ENCODE data around the gene TMEM54. TPM values are rescaled to one million over a fixed set of nuclear protein-coding genes. Genes with fewer than 3 reads are reported as not detected.

Gene TMEM54
- total and polyA plus RNA-seq, 10 of the 15 experiments (the other 5 are each of a cell fraction or from before 2014, with no cell fraction given), result 0.07 to 0.94 (median 0.56) TPM; not detected in 1

- TF ChIP-seq TAF1 (IDR thresholded peaks at IDR 0.05; ENCODE audit: borderline replicate concordance, low read depth, low read length), result no peak
- no peak for TF ChIP-seq PKNOX1 (IDR thresholded peaks at IDR 0.05)
- TF ChIP-seq IRF3 (IDR thresholded peaks at IDR 0.05), result no peak
- no peak for TF ChIP-seq TBL1XR1 (IDR thresholded peaks at IDR 0.05; ENCODE audit: low read depth, low read length)
- no peak for TF ChIP-seq YBX1 (IDR thresholded peaks at IDR 0.05)
- no peak for TF ChIP-seq ATF7 (IDR thresholded peaks at IDR 0.05; ENCODE audit: low read depth)
- TF ChIP-seq RELB (IDR thresholded peaks at IDR 0.05; ENCODE audit: low read depth), result no peak
- no peak for TF ChIP-seq STAT1 (conservative IDR thresholded peaks at IDR 0.05)
- TF ChIP-seq MTA2 (IDR thresholded peaks at IDR 0.05; ENCODE audit: low read depth), result no peak
- TF ChIP-seq IKZF1 (conservative IDR thresholded peaks at IDR 0.05), result no peak
Observed at GRCh38 chr1:32859915-32860314, 41.3 kb downstream of the TMEM54 start (continued).

- CTCF ChIA-PET, result interaction anchor here (1.5 to 6.5 kb wide), 3 partner anchors 14 to 86 kb away, joined by 3 to 37 read pairs (median 22); no protein-coding TSS in a partner anchor
- POLR2A ChIA-PET, result no interaction called here
- in situ Hi-C loops (cut with MboI), result no loop called here
- Histone ChIP-seq H3K4me1 (ENCODE audit: control insufficient read depth, insufficient read depth, low read length) (no peaks in the 10 kb centered on the region), H3K9me3 (replicated peaks; ENCODE audit: control insufficient read depth, insufficient read depth, low read length) (no peaks in the 10 kb centered on the region), H3K27me3 (replicated peaks in 1 of 2; ENCODE audit: control insufficient read depth in 2 of 2, insufficient read depth in 2 of 2, low read length in 1 of 2) (no peaks in the 10 kb centered on the region), H3K4me2 (ENCODE audit: control insufficient read depth, insufficient read depth) (no peak overlapping the region), H3K27ac (ENCODE audit: control insufficient read depth, insufficient read depth) (no peak overlapping the region), H4K20me1 (ENCODE audit: control insufficient read depth, insufficient read depth) (no peaks in the 10 kb centered on the region), H3K9ac (ENCODE audit: control insufficient read depth, insufficient read depth, low read length) (no peak overlapping the region), H3K36me3 (ENCODE audit: control insufficient read depth in 2 of 2, insufficient read depth in 2 of 2, low read length in 1 of 2) (peaks cover 6 to 35% of the 10 kb centered on the region in 2 experiments), H3K79me2 (ENCODE audit: control insufficient read depth, insufficient read depth, low read length) (no peaks in the 10 kb centered on the region), H2AFZ (ENCODE audit: control insufficient read depth, low read depth, low read length) (no peak overlapping the region), H3K4me3 (no peak overlapping the region)
- DNase-seq (ENCODE audit: low read depth, low spot score) (no peak), FAIRE-seq (no peak), ATAC-seq (no peak)
- TF ChIP-seq RBBP5 (conservative IDR thresholded peaks at IDR 0.05), result no peak
- no peak for TF ChIP-seq MXI1 (IDR thresholded peaks at IDR 0.05; ENCODE audit: low read depth, low read length)
- no peak for TF ChIP-seq MLLT1 (IDR thresholded peaks at IDR 0.05)
- no peak for TF ChIP-seq JUND (IDR thresholded peaks at IDR 0.05; ENCODE audit: low read depth, low read length)
- no peak for TF ChIP-seq FOXK2 (IDR thresholded peaks at IDR 0.05)
- BruUV-seq (replicated peaks), result no TSS peak
- RAD21 ChIA-PET (ENCODE audit: unreplicated experiment), result no interaction called here
- 87% methylated on average over 7 of the region's 7 CpGs for WGBS (ENCODE audit: insufficient coverage, insufficient replicate concordance, low lambda C conversion rate, missing lambda C conversion rate)
- intact Hi-C loops (cut with micrococcal nuclease; ENCODE audit: unreplicated experiment), result no loop called here
- SMC1A ChIA-PET (ENCODE audit: uncharacterized antibody, unreplicated experiment), result interaction anchor here (1.5 to 1.6 kb wide), 2 partner anchors 9 to 29 kb away, joined by 4 to 5 read pairs; no protein-coding TSS in a partner anchor
Observed at GRCh38 chr1:32858791-32859190, 42.4 kb downstream of the TMEM54 start.

All from GM12878 (cell line).